GM10248 (cell line): ENCODE results near the gene MAN1C1.

Experiments
- CTCF ChIA-PET: fragments of 300-600 bp; sonication (Branson Sonifier 250); formaldehyde crosslinking; extraction: SDS; loops from one replicate; lab custom pipeline; 2021; ENCODE audit warnings: antibody characterized with exemption; lab: Yijun Ruan, JAX
- POLR2A ChIA-PET: fragments of 350-650 bp; sonication (Branson Sonifier 250); formaldehyde crosslinking; extraction: SDS; loops from one replicate; lab custom pipeline; 2020; ENCODE audit warnings: antibody characterized with exemption; lab: Yijun Ruan, JAX
- DNase-seq: peaks from one replicate; pipeline ENCODE4 v3.0.0; 2012; ENCODE audit errors: extremely low spot score
- TF ChIP-seq, protein P1 (sequence below): IDR thresholded peaks from 2 replicates; pipeline ENCODE4 v1.5.1; 2012; ENCODE audit warnings: mild to moderate bottlenecking, low read depth; ENCODE audit errors: extremely low read depth, missing control alignments, control extremely low read depth

The MAN1C1 gene

DNA sequence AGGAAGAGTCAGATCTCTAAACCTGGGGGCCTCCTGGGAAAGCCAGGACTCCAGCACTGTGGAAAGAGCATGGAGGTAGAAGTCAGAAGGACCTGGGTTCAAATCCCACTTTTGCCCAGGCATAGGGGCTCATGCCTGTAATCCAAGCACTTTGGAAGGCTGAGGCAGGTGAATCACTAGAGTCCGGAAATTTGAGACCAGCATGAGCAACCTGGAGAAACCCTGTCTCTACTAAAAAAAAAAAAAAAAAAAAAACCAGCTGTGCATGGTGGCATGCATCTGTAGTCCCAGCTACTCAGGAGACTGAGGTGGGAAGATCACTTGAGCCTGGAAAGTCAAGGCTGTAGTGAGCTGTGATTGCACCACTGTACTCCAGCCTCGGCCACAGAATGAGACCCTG is 41.4 kb upstream of the MAN1C1 start:
- ChIA-PET CTCF (no interaction called here), POLR2A (no interaction called here)
- TF ChIP-seq, protein P1, sequence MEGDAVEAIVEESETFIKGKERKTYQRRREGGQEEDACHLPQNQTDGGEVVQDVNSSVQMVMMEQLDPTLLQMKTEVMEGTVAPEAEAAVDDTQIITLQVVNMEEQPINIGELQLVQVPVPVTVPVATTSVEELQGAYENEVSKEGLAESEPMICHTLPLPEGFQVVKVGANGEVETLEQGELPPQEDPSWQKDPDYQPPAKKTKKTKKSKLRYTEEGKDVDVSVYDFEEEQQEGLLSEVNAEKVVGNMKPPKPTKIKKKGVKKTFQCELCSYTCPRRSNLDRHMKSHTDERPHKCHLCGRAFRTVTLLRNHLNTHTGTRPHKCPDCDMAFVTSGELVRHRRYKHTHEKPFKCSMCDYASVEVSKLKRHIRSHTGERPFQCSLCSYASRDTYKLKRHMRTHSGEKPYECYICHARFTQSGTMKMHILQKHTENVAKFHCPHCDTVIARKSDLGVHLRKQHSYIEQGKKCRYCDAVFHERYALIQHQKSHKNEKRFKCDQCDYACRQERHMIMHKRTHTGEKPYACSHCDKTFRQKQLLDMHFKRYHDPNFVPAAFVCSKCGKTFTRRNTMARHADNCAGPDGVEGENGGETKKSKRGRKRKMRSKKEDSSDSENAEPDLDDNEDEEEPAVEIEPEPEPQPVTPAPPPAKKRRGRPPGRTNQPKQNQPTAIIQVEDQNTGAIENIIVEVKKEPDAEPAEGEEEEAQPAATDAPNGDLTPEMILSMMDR = no peak
- DNase-seq = no peak

DNA sequence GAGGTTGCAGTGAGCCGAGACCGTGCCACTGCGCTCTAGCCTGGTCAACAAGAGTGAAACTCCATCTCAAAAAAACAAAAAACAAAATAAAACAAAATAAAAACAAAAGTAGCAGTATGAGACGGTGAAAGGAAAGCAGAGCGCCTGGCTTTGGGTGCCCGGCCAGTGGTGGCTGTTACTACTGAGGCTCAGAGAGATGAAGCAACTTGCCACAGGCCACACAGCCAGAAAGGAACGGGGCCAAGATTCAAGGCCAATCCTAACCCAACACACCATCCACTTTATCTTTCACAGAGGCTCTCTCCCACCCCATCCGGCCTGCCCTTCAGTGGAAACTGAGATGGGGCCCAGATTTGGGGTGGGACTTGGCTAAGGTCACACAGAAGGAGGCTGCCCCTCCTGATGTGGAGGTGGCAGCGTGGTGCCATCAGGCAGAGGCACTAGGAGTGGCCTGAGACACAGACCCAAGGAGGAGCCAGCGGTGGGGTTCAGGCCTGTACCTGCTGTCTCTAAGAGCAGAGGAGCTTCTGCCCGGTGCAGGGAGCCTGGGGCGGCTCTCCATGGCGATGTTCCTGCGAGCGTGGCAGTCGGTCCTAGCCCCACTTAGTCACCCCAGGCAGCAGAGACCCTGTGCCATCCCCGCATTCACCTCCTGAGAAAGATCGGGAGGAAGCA is 40.0 kb upstream of the MAN1C1 start:
- no peak for DNase-seq
- ChIA-PET POLR2A (no interaction called here), CTCF (interaction anchor here (0.8 kb wide), 1 partner anchor 8 kb away, joined by 3 read pairs; no protein-coding TSS in a partner anchor)
- TF ChIP-seq, protein P1 = no peak

DNA sequence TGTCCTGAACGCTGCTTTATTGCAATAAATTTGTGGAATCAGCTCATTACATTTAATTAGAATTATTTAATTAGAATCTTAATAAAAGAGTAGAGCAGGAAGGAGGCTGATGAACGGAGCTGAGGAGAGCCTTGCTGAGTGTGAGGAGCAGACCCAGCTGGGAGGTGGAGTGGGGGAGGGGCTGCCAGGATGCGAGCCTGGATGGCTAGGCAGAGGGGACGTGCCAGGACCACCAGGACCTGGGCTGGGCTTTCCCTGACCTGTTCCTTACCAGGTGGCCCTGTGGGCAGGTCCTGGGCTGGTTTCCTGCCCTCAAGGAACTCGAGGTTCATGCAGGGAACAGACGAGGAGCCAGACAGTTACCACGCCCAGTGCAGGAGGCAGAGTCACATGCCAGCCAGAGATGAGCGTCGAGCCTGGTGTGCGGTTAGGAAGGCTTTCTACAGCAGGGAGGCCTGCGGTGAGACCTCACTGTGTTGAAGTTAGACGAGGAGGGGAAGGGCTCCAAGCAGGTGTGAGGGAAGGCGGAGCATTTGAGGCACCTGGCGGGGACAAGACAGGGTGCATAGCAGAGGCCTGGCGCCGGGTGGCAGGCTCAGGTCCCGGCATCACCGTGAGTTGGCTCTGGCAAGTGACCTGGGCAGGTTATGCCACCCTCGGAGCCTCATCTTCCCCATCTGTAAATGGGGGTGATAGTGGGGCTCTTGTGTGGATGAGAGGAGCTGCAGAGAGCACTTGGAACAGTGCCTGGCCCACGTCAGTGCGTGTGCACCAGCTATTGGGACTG is 39.3 kb upstream of the MAN1C1 start:
- CTCF ChIA-PET = interaction anchor here (0.8 kb wide), 1 partner anchor 8 kb away, joined by 3 read pairs; no protein-coding TSS in a partner anchor
- TF ChIP-seq, protein P1 = no peak
- DNase-seq = no peak
- POLR2A ChIA-PET = no interaction called here

DNA sequence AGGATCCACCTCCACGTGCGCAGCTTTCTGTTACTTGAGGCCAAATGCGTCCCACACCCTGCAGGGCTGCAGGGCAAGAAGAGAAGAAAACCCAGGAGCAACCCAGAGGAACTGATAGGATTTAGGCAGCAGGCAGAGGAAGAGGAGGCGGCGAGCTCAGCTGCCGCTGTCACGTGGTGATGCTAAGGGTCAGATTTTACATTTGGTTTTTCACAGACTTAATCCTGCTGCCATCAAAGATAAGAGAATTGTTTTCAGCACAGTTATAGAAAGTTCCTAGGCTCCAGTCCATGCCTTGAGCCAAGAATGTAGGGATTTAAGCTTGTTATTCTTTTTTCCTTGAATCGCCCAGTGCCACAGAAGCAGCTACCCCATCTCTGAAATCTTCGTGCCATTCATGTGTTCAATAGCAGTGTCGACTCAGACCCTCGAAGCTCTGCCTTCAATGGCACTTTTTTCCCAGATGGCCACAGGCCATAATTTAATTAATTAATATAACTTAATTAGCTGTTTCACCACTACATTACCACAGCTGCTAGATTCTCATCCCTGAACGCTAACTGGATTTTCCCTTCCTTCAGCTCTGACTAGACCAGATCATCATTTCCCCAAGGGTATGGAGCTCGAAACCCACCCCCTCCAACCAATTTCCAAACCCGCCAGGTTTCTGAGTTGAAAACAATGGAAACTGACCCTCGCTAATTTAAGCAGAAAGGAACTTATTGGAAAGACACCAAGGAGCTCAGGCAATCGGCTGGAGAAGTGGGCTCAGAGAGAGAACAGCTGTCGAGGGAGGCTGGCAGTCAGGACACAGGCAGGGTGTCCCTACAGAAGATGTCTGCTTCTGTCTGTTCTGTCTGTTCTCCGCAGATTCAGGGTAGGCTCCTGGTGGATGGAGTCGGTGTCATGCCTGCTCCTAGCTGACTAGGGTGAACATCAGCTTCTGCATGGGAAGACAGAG is 37.0 kb upstream of the MAN1C1 start:
- TF ChIP-seq, protein P1 = no peak
- no peak for DNase-seq
- POLR2A ChIA-PET = no interaction called here
- CTCF ChIA-PET = interaction anchor here (0.9 to 5.8 kb wide), 5 partner anchors 7 to 92 kb away, joined by 3 to 25 read pairs (median 3); no protein-coding TSS in a partner anchor

DNA sequence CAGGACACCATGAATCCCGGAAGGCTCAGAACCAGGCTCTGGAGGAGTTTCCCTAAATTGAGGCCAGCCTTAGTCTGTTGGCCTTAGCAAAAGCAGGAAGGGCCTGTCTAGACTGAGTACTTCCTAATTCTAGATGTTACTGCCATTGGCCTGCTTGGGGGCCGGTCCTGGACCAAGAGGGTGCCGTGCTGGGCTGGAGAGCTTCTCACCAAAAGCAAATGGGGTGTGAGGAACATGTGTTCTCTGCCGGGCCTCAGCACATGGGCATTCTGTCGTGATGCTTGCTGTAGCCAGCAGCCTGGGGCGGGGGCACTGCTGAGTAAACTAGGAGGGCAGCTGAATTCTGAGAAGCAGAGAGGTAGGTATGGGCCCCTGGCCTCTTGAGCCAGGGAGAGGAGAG is 35.7 kb upstream of the MAN1C1 start:
- TF ChIP-seq, protein P1 = no peak
- POLR2A ChIA-PET = no interaction called here
- CTCF ChIA-PET = interaction anchor here (1.2 to 5.8 kb wide), 3 partner anchors 9 to 60 kb away, joined by 3 to 25 read pairs (median 3); no protein-coding TSS in a partner anchor
- no peak for DNase-seq
